GM19238 (cell line): ENCODE data around the gene BCR.

Source experiments
- DNase-seq: peaks from one replicate; pipeline ENCODE4 v3.0.0; 2011; ENCODE audit warnings: low spot score; ENCODE audit not compliant: insufficient read length

The BCR gene

GRCh38 chr22:23242473-23243001 lies 62.2 kb downstream of the BCR start:
- DNase-seq = no peak

- DNase-seq = no peak
Observed at GRCh38 chr22:23243006-23243573, 62.8 kb downstream of the BCR start.

GRCh38 chr22:23243859-23244689 lies 63.8 kb downstream of the BCR start:
- DNase-seq = no peak

DNA sequence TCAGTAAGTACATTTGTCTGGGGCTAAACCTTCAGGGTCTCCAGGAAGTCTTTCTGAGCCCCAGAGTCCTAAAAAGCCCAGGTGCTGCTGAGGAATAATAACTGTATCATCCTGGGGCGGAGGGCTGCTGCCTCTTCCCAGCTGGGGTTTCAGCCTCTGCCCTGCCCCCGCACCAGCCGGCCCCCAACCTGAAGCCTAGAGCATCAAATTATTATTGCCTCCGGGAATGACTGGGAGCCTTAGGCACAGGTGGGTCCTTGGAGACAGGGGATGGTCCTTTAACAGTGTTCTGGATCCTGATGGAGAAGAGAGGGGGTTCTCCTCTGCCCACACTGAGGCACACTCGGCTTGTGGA lies 64.4 kb downstream of the BCR start:
- DNase-seq = no peak

DNA sequence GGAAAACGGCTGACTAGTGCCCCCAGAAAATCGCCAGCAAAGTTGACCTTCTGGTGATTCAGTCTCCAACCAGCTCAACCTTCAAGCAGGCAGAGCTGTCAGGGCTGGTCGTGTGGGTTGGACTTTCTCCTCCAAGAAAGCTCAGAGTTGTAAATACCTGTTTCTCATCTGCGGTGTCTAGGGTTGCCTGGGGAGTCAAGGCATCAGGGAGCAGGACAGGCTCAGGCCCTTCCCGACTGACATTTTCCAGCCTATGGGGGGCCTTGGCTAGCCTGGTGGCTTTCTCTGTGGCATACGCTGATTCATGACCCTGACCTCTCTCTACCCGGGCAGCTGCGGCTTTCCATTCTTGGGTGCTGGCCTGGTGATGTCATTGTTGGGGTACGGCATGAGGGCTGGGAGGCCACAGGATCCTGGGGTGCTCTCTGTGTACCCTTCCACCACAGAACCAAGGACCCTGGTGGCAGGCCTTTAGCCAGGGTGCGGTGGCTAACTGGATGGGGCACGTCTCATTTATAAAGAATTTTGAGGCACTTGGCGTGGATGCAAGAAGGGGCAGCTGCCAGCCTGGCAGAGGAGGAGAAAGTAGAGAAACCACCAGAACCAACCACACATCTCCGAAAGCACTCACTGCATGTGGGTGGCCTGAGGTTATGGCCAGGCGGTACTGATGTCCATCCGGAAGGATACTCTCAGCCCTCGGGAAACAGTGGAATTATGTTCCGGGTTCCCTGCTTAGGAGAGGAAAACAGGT lies 64.9 kb downstream of the BCR start:
- no peak for DNase-seq

DNA sequence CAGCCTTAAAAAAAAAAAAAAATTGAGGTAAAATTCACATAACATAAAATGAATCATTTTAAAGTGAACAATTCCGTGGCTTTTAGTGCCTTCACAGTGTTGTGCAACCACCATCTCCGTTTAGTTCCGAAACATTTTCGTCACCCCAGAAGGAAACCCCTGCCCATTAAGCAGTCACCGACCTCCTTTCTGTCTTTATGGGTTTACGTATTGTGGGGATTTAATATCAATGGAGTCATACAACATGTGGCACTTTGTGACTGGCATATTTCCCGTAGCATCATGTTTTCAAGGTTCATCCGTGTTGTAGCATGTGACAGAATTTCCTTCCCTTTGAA lies 65.5 kb downstream of the BCR start:
- DNase-seq = no peak

- no peak for DNase-seq
Observed at GRCh38 chr22:23246982-23247766, 66.9 kb downstream of the BCR start.

DNA sequence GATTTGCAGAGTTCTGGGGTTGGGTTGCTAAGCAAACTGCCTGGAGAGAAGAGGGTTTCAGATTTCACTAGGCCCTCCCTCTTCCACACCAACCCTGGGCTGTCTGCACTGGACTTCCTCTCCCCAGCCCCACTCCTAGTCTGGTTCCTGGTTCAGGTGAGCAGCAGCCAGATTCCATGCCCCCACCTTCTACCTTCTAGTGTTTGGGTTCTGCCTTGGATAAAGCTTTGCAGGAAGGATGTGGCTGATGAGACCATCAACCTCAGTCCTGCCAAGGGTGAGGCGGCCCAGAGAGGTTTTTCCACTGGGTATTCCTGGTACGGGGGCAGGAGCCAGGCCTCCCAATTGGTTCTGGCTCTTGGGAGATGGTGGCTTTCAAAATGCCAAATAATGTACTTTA lies 68.3 kb downstream of the BCR start:
- no peak for DNase-seq

DNA sequence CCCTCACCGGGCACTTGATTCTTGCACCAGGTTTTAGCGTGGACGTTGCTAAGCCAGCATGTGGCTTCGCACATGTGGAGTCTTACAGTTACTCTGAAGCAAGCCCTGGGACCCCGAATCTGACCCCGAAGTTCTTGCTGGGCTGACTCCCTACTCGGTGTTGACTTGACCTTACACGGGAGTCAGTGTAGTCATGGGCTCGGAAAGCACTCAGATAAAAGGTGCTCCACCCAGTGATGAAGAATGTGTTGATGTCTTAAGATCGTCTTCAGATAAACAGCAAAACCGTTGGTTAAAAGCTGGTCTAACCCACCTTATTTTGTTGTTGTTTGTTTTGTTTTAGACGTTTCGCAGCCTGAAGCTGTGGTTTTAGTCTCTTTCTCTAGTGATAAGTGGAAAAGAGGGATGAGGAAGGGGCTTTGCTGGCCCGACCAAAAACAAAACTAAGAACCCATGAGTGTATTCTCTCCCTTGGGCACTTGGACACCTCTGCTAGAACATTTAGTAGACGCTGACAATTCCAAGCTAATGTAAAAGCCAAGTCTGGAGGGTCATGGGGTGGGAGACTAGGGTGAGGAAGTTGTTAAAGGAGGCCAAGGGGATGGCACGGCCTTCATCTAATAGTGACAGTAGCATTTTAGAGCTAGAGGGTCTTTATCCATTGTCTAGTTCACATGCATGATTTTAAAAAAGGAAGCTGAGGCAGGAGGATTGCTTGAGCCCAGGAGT lies 69.9 kb downstream of the BCR start:
- DNase-seq = no peak

DNA sequence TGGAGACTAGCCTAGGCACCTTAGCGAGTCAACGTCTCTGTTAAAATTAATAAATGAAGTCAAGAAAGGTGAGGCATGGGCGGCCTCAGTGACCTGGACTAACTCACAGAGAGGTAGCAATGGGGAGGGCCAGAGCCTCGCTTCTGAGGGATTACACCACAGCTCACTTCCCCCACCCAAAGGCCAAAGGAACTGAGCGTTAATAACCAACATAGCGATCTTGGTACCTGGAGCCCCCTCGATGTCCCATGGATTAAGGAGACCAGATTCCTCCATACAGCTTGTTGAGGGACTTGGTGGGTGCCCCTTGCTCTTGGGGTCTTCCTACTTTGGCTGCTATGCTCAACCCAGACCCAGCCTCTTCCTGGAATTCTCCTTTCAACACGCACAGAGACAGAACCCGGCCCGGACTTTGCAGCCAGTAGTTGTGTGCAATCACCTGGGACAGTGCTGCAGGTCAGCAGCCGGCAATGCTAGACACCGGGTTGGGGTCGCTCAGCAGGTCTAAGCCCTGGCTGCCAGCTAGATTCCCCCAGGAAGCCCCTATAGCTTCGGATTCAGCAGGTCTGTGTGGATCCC lies 70.6 kb downstream of the BCR start:
- no peak for DNase-seq

DNA sequence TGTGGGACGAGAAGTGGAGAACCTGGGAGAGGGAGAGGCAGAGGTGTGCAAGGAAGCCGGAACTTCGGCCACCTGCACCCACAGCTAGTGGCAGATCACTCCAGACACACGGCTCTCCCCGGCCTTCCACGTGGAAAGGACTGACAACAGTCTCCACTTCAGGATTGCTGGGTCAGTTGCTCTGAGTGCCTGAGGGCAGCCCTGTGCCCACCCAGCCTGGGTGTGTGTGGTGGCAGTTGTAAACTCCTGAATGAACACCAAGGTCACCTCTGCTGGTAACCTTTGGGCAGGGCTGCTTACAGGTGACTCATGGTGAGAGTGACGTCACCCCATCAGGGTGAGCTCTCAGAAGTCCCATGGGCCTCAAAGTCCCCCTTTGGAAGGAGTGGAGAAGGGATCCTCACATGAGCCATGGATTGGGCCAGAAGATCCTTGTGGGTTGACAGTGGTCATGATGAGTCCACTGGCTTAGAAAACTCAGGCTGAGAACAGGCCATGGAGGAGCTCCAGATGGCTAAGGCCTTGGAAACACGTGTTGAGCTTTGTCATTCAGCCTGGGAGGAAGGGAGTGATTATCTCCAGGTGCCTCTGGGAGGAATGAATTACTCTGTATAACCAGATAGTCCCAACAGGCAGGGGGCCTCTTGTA lies 71.3 kb downstream of the BCR start:
- DNase-seq = no peak

- no peak for DNase-seq
Observed at GRCh38 chr22:23253475-23254055, 73.3 kb downstream of the BCR start.

DNA sequence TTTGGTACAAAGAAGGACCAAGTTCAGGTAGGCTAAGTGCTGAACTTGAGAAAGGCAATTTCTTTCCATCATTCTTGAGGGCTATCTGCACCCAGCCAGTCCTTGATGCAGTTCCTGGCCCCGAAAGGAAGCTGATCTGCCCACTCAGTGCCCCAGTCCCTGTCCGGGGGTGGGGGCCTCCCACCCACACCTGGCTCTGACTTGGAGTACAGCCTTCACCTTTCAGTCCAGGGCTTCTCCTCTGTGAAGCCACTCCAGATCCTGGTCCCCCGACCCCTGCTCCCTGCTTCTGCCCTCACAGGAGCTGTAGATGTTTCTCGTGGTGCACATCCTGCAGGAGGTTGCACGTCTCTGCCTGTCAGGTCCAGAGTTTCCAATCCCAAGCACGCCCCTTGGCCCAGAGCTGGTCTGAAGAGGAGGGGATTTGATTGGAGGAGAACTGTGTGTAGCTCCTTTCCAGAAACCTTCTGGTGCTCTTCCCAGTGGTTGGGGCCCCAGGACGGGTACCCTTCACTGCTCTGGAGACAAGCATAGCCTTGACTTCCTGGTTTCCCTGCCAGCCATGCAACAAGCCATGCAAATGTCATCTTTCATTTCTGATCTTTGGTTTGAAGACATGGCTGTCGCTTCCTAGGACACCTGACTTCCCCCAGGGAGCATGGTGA lies 75.3 kb downstream of the BCR start:
- no peak for DNase-seq

- DNase-seq = no peak
Observed at GRCh38 chr22:23256171-23256932, 76.0 kb downstream of the BCR start.

GRCh38 chr22:23256986-23257888 lies 76.9 kb downstream of the BCR start:
- DNase-seq = no peak

- no peak for DNase-seq
Observed at GRCh38 chr22:23257889-23258825, 77.8 kb downstream of the BCR start.
